Measurements from ENCODE around the gene E2F3. TPM values are rescaled to one million over a fixed set of nuclear protein-coding genes. Genes with fewer than 3 reads are reported as not detected.
A peak's percentile ranks its signal among the peaks of the same experiment; 100 is the strongest.

The E2F3 gene
- total and polyA plus RNA-seq, 2 donors from 2014 or later, result 3.7 to 11.0 TPM

DNA sequence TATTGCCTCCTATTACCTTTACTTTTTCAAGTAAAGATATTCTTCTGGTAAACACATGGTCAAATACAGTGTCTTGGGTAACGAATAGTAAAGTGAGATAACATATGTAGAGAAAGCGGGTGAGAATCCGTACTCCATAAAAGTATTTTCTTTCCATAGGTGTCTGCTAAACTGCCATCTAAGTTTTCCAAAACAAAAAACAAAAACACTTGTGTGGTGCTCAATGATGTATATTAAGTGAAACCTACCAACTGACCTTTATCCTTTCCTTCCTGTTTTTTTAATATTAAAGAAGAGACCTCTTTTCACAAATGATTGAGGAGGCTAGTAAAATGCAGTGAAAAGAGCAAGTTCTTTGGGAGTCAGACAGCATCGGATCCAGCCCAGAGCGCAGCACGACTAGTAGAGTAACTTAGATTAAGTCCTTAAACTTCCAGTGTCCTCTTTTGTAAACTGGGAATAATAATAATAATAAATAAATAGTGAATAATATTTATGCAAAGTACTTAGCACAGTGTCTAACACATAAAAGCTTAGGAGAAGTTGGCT, 132.1 kb downstream of the E2F3 start:
- FAIRE-seq (no peak), DNase-seq (no peak)
- Histone ChIP-seq H3K36me3 (ENCODE audit: control insufficient read depth in 2 of 3, insufficient read depth in 3 of 3, low read length in 3 of 3) (no peaks in the 10 kb centered on the region), H3K4me3 (ENCODE audit: low read length in 3 of 3) (peak overlapping the region; percentile 86 to 99 (median 93)), H3K27me3 (ENCODE audit: control insufficient read depth, insufficient read depth, low read length) (no peaks in the 10 kb centered on the region), H3K9me3 (ENCODE audit: control insufficient read depth in 2 of 3, insufficient read depth in 1 of 3, low read length in 3 of 3) (no peaks in the 10 kb centered on the region), H3K27ac (ENCODE audit: low read depth in 2 of 2, low read length in 2 of 2) (no peak overlapping the region), H3K4me1 (ENCODE audit: control insufficient read depth in 2 of 3, insufficient read depth in 2 of 3, low read depth in 1 of 3, low read length in 3 of 3) (peaks cover 0 to 9% (median 7%) of the 10 kb centered on the region in 3 donors), H3K9ac (ENCODE audit: low read length in 3 of 3) (peak overlapping the region in 1 of 3 donors; percentile 74)
- intact Hi-C loops (cut with DNase I), result no loop called here
- TF ChIP-seq, protein P1, sequence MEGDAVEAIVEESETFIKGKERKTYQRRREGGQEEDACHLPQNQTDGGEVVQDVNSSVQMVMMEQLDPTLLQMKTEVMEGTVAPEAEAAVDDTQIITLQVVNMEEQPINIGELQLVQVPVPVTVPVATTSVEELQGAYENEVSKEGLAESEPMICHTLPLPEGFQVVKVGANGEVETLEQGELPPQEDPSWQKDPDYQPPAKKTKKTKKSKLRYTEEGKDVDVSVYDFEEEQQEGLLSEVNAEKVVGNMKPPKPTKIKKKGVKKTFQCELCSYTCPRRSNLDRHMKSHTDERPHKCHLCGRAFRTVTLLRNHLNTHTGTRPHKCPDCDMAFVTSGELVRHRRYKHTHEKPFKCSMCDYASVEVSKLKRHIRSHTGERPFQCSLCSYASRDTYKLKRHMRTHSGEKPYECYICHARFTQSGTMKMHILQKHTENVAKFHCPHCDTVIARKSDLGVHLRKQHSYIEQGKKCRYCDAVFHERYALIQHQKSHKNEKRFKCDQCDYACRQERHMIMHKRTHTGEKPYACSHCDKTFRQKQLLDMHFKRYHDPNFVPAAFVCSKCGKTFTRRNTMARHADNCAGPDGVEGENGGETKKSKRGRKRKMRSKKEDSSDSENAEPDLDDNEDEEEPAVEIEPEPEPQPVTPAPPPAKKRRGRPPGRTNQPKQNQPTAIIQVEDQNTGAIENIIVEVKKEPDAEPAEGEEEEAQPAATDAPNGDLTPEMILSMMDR (IDR thresholded peaks at IDR 0.05; ENCODE audit: borderline replicate concordance, extremely low read depth, insufficient read depth), result no peak

DNA sequence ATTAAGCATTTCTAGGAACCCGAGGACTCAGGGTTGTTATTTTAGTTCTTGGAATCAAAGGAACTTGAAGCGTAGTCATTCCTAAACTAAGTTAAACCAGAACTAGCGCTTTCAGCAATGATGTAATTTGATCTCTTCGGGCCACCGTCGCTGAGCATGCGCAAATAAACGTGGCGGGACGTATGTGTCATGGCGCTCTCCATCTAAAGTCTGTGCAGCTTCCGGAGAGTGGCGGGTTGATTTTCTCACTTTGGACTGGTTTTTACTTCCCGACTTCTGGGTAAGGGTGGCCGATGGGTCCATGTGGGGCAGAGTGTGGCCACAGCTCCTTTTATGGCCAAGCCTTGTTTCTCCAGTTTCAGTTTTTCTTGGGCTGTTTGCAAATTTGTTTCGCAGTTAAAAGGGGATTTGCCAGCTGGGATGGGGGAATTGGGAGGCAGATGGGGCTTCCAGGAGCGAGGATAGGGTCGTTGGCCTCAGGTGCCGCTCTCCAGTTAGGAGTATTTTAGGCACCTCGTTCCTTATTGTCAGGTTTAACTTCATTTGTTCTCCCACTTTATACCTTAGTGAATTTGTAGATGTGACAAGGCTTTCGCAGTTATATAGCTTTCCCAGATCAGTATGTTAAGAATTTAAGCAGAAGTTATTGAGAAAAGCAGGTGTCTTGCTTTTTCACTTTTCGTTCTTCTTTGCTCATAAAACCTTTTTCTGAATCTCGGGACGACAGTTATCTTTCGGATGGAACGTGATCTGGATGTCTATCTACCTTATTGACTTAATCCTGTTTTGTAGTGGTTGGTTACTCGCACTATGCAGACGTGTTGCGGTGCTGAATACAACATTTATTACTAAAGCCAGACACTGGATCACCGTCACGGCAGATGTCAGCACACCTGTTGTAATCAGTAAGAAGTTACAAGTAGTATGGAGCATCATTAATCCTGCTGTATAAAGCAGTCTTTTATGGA, 132.9 kb downstream of the E2F3 start, which contains the start of gene CDKAL1:
CDKAL1 (plus strand) TSS at position 163 of the 968 bp plus-strand sequence. CDS start 11,894 bp downstream, outside the sequence.
- DNase-seq, result peak; percentile 92 to 97 (median 93)
- TF ChIP-seq, protein P1 (IDR thresholded peaks at IDR 0.05; ENCODE audit: borderline replicate concordance, extremely low read depth, insufficient read depth), result no peak
- Histone ChIP-seq H3K27me3 (ENCODE audit: control insufficient read depth, insufficient read depth, low read length) (no peaks in the 10 kb centered on the region), H3K9ac (ENCODE audit: low read length in 3 of 3) (peak within 1 kb of the TSS; percentile 74 to 98 (median 94)), H3K4me3 (ENCODE audit: low read length in 3 of 3) (peak within 1 kb of the TSS; percentile 86 to 99 (median 93)), H3K36me3 (ENCODE audit: control insufficient read depth in 2 of 3, insufficient read depth in 3 of 3, low read length in 3 of 3) (no peaks in the 10 kb centered on the region), H3K4me1 (ENCODE audit: control insufficient read depth in 2 of 3, insufficient read depth in 2 of 3, low read depth in 1 of 3, low read length in 3 of 3) (peaks cover 0 to 9% (median 7%) of the 10 kb centered on the region in 3 donors), H3K27ac (ENCODE audit: low read depth in 2 of 2, low read length in 2 of 2) (peak within 1 kb of the TSS; percentile 69 to 91), H3K9me3 (ENCODE audit: control insufficient read depth in 2 of 3, insufficient read depth in 1 of 3, low read length in 3 of 3) (no peaks in the 10 kb centered on the region)
- FAIRE-seq, result peak; percentile 49
- intact Hi-C loops (cut with DNase I), result no loop called here

DNA sequence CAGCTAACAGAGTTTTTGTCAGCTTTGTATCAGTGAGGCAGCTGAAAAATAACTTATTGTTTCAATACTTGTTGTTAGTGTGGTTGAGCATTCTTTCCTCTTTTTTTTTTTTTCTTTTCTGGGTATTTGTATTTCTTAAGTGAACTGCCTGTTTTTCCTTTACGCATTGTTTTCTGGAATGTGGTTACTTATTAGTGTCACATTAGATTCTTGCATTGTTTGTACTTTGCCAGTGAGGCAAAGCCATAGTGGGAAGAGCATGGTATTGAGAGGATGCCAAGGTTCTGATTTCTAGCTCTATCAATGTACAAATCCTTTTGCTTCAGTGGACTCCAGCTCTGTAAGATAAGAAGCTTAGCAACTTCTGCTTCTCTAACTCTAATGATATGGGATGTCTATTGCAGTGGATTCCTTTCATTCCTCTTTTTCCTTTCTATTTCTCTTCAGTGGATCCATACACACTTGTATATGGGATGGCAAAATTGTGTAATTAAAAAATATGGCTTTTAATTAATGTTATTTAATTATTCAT, 136.5 kb downstream of the E2F3 start:
- no peaks in the 10 kb centered on the region for H3K36me3 ChIP-seq (ENCODE audit: control insufficient read depth in 2 of 3, insufficient read depth in 3 of 3, low read length in 3 of 3)
- peaks cover 0 to 9% (median 7%) of the 10 kb centered on the region in 3 donors for H3K4me1 ChIP-seq (ENCODE audit: control insufficient read depth in 2 of 3, insufficient read depth in 2 of 3, low read depth in 1 of 3, low read length in 3 of 3)
- H3K27me3 ChIP-seq (ENCODE audit: control insufficient read depth, insufficient read depth, low read length), result no peaks in the 10 kb centered on the region
- intact Hi-C loops (cut with DNase I), result no loop called here
- no peak overlapping the region for H3K4me3 ChIP-seq (ENCODE audit: low read length in 3 of 3)
- FAIRE-seq (no peak), DNase-seq (no peak)
- TF ChIP-seq, protein P1 (IDR thresholded peaks at IDR 0.05; ENCODE audit: borderline replicate concordance, extremely low read depth, insufficient read depth), result no peak
- H3K9ac ChIP-seq (ENCODE audit: low read length in 3 of 3), result no peak overlapping the region
- H3K27ac ChIP-seq (ENCODE audit: low read depth in 2 of 2, low read length in 2 of 2), result no peak overlapping the region
- H3K9me3 ChIP-seq (ENCODE audit: control insufficient read depth in 2 of 3, insufficient read depth in 1 of 3, low read length in 3 of 3), result no peaks in the 10 kb centered on the region
